Erythroblast (primary cell): ENCODE measurements around the gene WFDC8.

Experiments used
- GATA1 ChIP-seq: IDR thresholded peaks from 2 replicates; pipeline ENCODE4 v1.6.1; 2011; ENCODE audit warnings: low read depth, mild to moderate bottlenecking, control low read depth, low read length, moderate library complexity
- POLR2A ChIP-seq: IDR thresholded peaks from 2 replicates; pipeline ENCODE4 v1.6.1; 2011; ENCODE audit warnings: mild to moderate bottlenecking, low read length

DNA sequence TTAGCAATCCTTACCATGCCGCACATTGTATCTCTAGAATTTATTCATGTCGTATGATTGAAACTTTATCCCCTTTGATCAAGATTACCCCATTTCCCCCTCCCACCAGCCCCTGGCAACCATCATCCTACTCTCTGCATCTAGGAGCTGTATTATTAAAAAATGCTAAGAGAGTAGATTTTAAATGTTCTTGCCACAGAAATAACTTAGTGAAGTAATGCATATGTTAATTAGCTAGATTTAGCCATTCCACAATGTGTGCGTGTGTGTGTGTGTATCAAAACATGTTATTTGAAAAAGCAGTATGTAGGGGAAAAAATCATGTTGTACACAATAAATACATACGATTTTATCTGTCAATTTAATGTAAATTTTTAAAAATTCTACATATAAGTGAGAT is 51.8 kb downstream of the WFDC8 start:
- TF ChIP-seq POLR2A (no peak), GATA1 (no peak)
